GM12891 (cell line): ENCODE measurements around the gene TLE6.

Experiments used
- SPI1 ChIP-seq: IDR thresholded peaks from 2 replicates; pipeline ENCODE4 v1.6.1; 2011; ENCODE audit warnings: low read depth, low read length, control low read depth
- TAF1 ChIP-seq: IDR thresholded peaks from 2 replicates; pipeline ENCODE4 v1.6.1; 2011; ENCODE audit warnings: low read depth, low read length, control low read depth

- no peak for TF ChIP-seq TAF1
- TF ChIP-seq SPI1, result no peak
Observed at GRCh38 chr19:3012621-3013262, 35.4 kb downstream of the TLE6 start.
